H9 (cell line): Measurements from ENCODE around the gene ERP27. TPM values are rescaled to one million over a fixed set of nuclear protein-coding genes. Genes with fewer than 3 reads are reported as not detected.

Experiments used
- DNase-seq: peaks from one replicate; pipeline ENCODE4 v3.0.0-alpha.2; 2017
- H2AFZ ChIP-seq: one replicate; pipeline ENCODE4 v1.6.1; 2013; ENCODE audit warnings: mild to moderate bottlenecking, low read length, control low read depth, moderate library complexity
- H2AK5ac ChIP-seq: 2 replicates; pipeline ENCODE4 v1.6.1; 2013; ENCODE audit warnings: low read length, control low read depth, mixed read lengths; ENCODE audit not compliant: insufficient read length
- H2BK120ac ChIP-seq: one replicate; pipeline ENCODE4 v1.6.1; 2013; ENCODE audit warnings: low read depth, mild to moderate bottlenecking, low read length, control low read depth, inconsistent platforms; ENCODE audit not compliant: poor library complexity, severe bottlenecking
- H2BK12ac ChIP-seq: 2 replicates; pipeline ENCODE4 v1.6.1; 2013; ENCODE audit warnings: low read length, control low read depth, mixed read lengths, low read depth; ENCODE audit not compliant: insufficient read length
- H2BK15ac ChIP-seq: 2 replicates; pipeline ENCODE4 v1.6.1; 2013; ENCODE audit warnings: low read depth, low read length, control low read depth
- H2BK20ac ChIP-seq: one replicate; pipeline ENCODE4 v1.6.1; 2013; ENCODE audit warnings: low read depth, mild to moderate bottlenecking, low read length, control low read depth, inconsistent platforms; ENCODE audit not compliant: poor library complexity, severe bottlenecking
- H2BK5ac ChIP-seq: 2 replicates; pipeline ENCODE4 v1.6.1; 2013; ENCODE audit warnings: low read length, control low read depth, mixed read lengths; ENCODE audit not compliant: insufficient read length
- H3K14ac ChIP-seq: 2 replicates; pipeline ENCODE4 v1.6.1; 2013; ENCODE audit warnings: low read length, control low read depth; ENCODE audit not compliant: insufficient read depth
- H3K18ac ChIP-seq: 2 replicates; pipeline ENCODE4 v1.6.1; 2013; ENCODE audit warnings: low read depth, mild to moderate bottlenecking, mixed read lengths, low read length, control low read depth; ENCODE audit not compliant: insufficient read length
- H3K23ac ChIP-seq: 2 replicates; pipeline ENCODE4 v1.6.1; 2013; ENCODE audit warnings: low read length, control low read depth, mixed read lengths, low read depth; ENCODE audit not compliant: insufficient read length
- H3K23me2 ChIP-seq: 2 replicates; pipeline ENCODE4 v1.6.1; 2013; ENCODE audit warnings: low read depth, mild to moderate bottlenecking, mixed read lengths, low read length, control low read depth; ENCODE audit not compliant: insufficient read length, poor library complexity, severe bottlenecking
- H3K27ac ChIP-seq: 2 replicates; pipeline ENCODE4 v1.5.1; 2013; ENCODE audit warnings: low read length, control low read depth, mixed read lengths, low read depth; ENCODE audit not compliant: insufficient read length
- H3K27me3 ChIP-seq: 2 replicates; pipeline ENCODE4 v1.6.1; 2013; ENCODE audit warnings: low read length, control low read depth, inconsistent platforms; ENCODE audit not compliant: insufficient read depth
- H3K4ac ChIP-seq: 2 replicates; pipeline ENCODE4 v1.6.1; 2013; ENCODE audit warnings: low read depth, mild to moderate bottlenecking, control low read depth, inconsistent platforms, low read length, moderate library complexity
- H3K4me1 ChIP-seq: 2 replicates; pipeline ENCODE4 v1.6.1; 2013; ENCODE audit warnings: low read length, control low read depth, inconsistent platforms; ENCODE audit not compliant: insufficient read depth
- H3K4me2 ChIP-seq: 2 replicates; pipeline ENCODE4 v1.6.1; 2013; ENCODE audit warnings: low read length, control low read depth, mixed read lengths; ENCODE audit not compliant: insufficient read length, insufficient read depth
- H3K56ac ChIP-seq: 2 replicates; pipeline ENCODE4 v1.6.1; 2013; ENCODE audit warnings: low read depth, mild to moderate bottlenecking, mixed read lengths, low read length, control low read depth; ENCODE audit not compliant: insufficient read length
- H3K79me1 ChIP-seq: 2 replicates; pipeline ENCODE4 v1.6.1; 2013; ENCODE audit warnings: low read depth, mild to moderate bottlenecking, moderate library complexity, low read length, control low read depth, inconsistent platforms; ENCODE audit not compliant: insufficient read depth, poor library complexity, severe bottlenecking
- H3K79me2 ChIP-seq: 2 replicates; pipeline ENCODE4 v1.6.1; 2013; ENCODE audit warnings: low read length, control low read depth, inconsistent platforms; ENCODE audit not compliant: insufficient read depth
- H3K9ac ChIP-seq: 2 replicates; pipeline ENCODE4 v1.6.1; 2013; ENCODE audit warnings: low read length, control low read depth, mixed read lengths; ENCODE audit not compliant: insufficient read length; ENCODE audit errors: extremely low read depth
- H3K9me3 ChIP-seq: one replicate; pipeline ENCODE4 v1.6.1; 2013; ENCODE audit warnings: low read depth, low read length, inconsistent platforms; ENCODE audit not compliant: control insufficient read depth
- H3T11ph ChIP-seq: one replicate; pipeline ENCODE4 v1.6.1; 2013; ENCODE audit warnings: mild to moderate bottlenecking, low read length, control low read depth, inconsistent platforms
- H4K20me1 ChIP-seq: one replicate; pipeline ENCODE4 v1.6.1; 2013; ENCODE audit not compliant: control insufficient read depth, insufficient read length, insufficient read depth
- H4K5ac ChIP-seq: 2 replicates; pipeline ENCODE4 v1.6.1; 2013; ENCODE audit warnings: low read depth, mild to moderate bottlenecking, mixed read lengths, low read length, control low read depth; ENCODE audit not compliant: insufficient read length
- H4K8ac ChIP-seq: replicated peaks from 2 replicates; pipeline ENCODE4 v1.6.1; 2013; ENCODE audit warnings: low read length, control low read depth, mixed read lengths, low read depth; ENCODE audit not compliant: insufficient read length
- H4K91ac ChIP-seq: 2 replicates; pipeline ENCODE4 v1.6.1; 2013; ENCODE audit warnings: low read depth, mild to moderate bottlenecking, moderate library complexity, mixed read lengths, low read length, control low read depth; ENCODE audit not compliant: insufficient read length
- H3K27ac Mint-ChIP-seq, 3 experiments: 2 replicates in 2 of 3; 3 replicates in 1 of 3; pipeline ENCODE4 v1.8.0; 2020 to 2021; ENCODE audit warnings: mixed read lengths in 3 of 3, mild to moderate bottlenecking in 1 of 3, moderate library complexity in 1 of 3
- H3K27me3 Mint-ChIP-seq: 2 replicates; pipeline ENCODE4 v1.8.0; 2021; ENCODE audit warnings: low read depth, mild to moderate bottlenecking, moderate library complexity, mixed read lengths
- H3K36me3 Mint-ChIP-seq, 3 experiments: 2 replicates in 2 of 3; 3 replicates in 1 of 3; pipeline ENCODE4 v1.8.0; 2020 to 2021; ENCODE audit warnings: low read depth in 3 of 3, mixed read lengths in 3 of 3; ENCODE audit not compliant: insufficient read depth in 1 of 3
- H3K4me1 Mint-ChIP-seq, 2 experiments: 2 replicates each; pipeline ENCODE4 v1.8.0; 2020; ENCODE audit warnings: mixed read lengths in 2 of 2
- H3K4me3 Mint-ChIP-seq, 2 experiments: 2 replicates in 1 of 2; 3 replicates in 1 of 2; pipeline ENCODE4 v1.8.0; 2020 to 2021; ENCODE audit warnings: mild to moderate bottlenecking in 2 of 2, mixed read lengths in 2 of 2, moderate library complexity in 1 of 2
- H3K9me3 Mint-ChIP-seq, 2 experiments: 2 replicates in 1 of 2; 3 replicates in 1 of 2; pipeline ENCODE4 v1.8.0; 2020; ENCODE audit warnings: mild to moderate bottlenecking in 2 of 2, mixed read lengths in 2 of 2, moderate library complexity in 1 of 2
- CTCF ChIP-seq: fragments of 200-600 bp; sonication (generic); conservative IDR thresholded peaks from 3 replicates; pipeline ENCODE4 v1.8.0; 2021; ENCODE audit warnings: antibody characterized with exemption, mild to moderate bottlenecking
- WGBS: extraction: QIAGEN DNeasy Blood & Tissue Kit; methylation state at CpG from one replicate; pipeline ENCODE4 v1.1.7; 2013; ENCODE audit warnings: missing lambda C conversion rate, low lambda C conversion rate, mixed read lengths; ENCODE audit not compliant: insufficient read length; ENCODE audit errors: extremely low coverage; 5-methylcytosine and 5-hydroxymethylcytosine counted together
- total RNA-seq: library from RNA; stranded (reverse); gene quantifications from 2 replicates; pipeline ENCODE4 v1.2.1, GENCODE V29; 2021

ERP27 gene
- total RNA-seq, 1 experiment from 2014 or later = not detected

GRCh38 chr12:14901228-14901562 lies 37.1 kb downstream of the ERP27 start:
- H3K27me3 ChIP-seq = no peaks in the 10 kb centered on the region
- no peak overlapping the region for H3K4ac ChIP-seq
- TF ChIP-seq CTCF = peak; percentile 50
- no peak overlapping the region for H4K5ac ChIP-seq
- no peak for DNase-seq
- H2BK20ac ChIP-seq = no peak overlapping the region
- H2AK5ac ChIP-seq = no peak overlapping the region
- no CpG with 5 or more reads among the region's 1 CpG for WGBS
- H3K79me2 ChIP-seq = no peaks in the 10 kb centered on the region
- no peak overlapping the region for H3K9ac ChIP-seq
- no peaks in the 10 kb centered on the region for H4K20me1 ChIP-seq
- H3K14ac ChIP-seq = no peak overlapping the region
- H3T11ph ChIP-seq = no peak overlapping the region
- no peak overlapping the region for H2BK5ac ChIP-seq
- no peak overlapping the region for H4K8ac ChIP-seq
- no peaks in the 10 kb centered on the region for H3K27me3 Mint-ChIP-seq
- no peaks in the 10 kb centered on the region for H3K23me2 ChIP-seq
- H3K18ac ChIP-seq = no peak overlapping the region
- H2BK15ac ChIP-seq = no peak overlapping the region
- no peaks in the 10 kb centered on the region for H3K4me1 ChIP-seq
- H3K4me1 Mint-ChIP-seq = peaks cover 0 to 4% of the 10 kb centered on the region in 2 experiments; a peak in 2 of 4 replicates
- no peak overlapping the region for H2AFZ ChIP-seq
- no peak overlapping the region for H2BK12ac ChIP-seq
- H3K56ac ChIP-seq = no peak overlapping the region
- no peak overlapping the region for H3K27ac ChIP-seq
- no peak overlapping the region for H4K91ac ChIP-seq
- H3K23ac ChIP-seq = no peak overlapping the region
- no peak overlapping the region for H3K4me2 ChIP-seq
- H3K9me3 ChIP-seq = no peaks in the 10 kb centered on the region
- H2BK120ac ChIP-seq = no peak overlapping the region
- no peaks in the 10 kb centered on the region for H3K9me3 Mint-ChIP-seq
- no peaks in the 10 kb centered on the region for H3K79me1 ChIP-seq
- no peak overlapping the region for H3K4me3 Mint-ChIP-seq
- no peaks in the 10 kb centered on the region for H3K36me3 Mint-ChIP-seq
- no peak overlapping the region for H3K27ac Mint-ChIP-seq
